ENCODE data around the gene SCD. TPM values are rescaled to one million over a fixed set of nuclear protein-coding genes. Genes with fewer than 3 reads are reported as not detected.

SCD gene
- total RNA-seq, 3 donors from 2014 or later, result 72.8 to 461 (median 112) TPM

DNA sequence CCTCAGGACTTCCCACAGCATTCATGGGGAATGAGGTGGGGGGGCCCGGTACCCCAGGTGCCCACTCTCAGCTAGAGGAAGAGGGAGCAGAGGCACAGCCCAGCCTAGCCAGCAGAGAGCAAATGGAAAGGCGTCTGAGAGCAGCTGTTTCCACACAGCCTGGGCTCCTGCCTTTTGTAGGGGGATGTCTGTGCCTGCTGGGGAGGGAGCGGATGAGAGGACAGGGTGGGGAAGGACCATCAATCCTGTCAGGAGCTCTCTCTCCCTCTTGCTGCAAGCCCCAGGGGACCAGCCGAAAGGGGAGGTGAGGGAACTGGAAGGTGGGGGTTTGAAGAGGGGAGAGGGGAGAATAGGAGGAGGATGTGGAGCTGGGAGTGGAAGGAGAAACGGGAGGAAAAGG is 17.0 kb upstream of the SCD start, which contains the start of gene PKD2L1:
Gene PKD2L1, minus strand, starts transcription at position 150 of the 400 bp plus-strand sequence. Its CDS starts 125 bp downstream, at position 25.
- H3K4me1 ChIP-seq, result no peaks in the 10 kb centered on the region
- no peak for DNase-seq (ENCODE audit: low spot score in 2 of 2)
- H3K27ac ChIP-seq, result no peak within 1 kb of the TSS
- H3K4me3 ChIP-seq, result no peak within 1 kb of the TSS
- no peak for TF ChIP-seq POLR2AphosphoS5 (IDR thresholded peaks at IDR 0.05)
- TF ChIP-seq, protein P1, sequence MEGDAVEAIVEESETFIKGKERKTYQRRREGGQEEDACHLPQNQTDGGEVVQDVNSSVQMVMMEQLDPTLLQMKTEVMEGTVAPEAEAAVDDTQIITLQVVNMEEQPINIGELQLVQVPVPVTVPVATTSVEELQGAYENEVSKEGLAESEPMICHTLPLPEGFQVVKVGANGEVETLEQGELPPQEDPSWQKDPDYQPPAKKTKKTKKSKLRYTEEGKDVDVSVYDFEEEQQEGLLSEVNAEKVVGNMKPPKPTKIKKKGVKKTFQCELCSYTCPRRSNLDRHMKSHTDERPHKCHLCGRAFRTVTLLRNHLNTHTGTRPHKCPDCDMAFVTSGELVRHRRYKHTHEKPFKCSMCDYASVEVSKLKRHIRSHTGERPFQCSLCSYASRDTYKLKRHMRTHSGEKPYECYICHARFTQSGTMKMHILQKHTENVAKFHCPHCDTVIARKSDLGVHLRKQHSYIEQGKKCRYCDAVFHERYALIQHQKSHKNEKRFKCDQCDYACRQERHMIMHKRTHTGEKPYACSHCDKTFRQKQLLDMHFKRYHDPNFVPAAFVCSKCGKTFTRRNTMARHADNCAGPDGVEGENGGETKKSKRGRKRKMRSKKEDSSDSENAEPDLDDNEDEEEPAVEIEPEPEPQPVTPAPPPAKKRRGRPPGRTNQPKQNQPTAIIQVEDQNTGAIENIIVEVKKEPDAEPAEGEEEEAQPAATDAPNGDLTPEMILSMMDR (IDR thresholded peaks at IDR 0.05), result no peak
- no peak for TF ChIP-seq POLR2A (IDR thresholded peaks at IDR 0.05)
- H3K36me3 ChIP-seq, result no peaks in the 10 kb centered on the region
- intact Hi-C loops (cut with DNase I; ENCODE audit: low total_unique reads), result no loop called here
- H3K27me3 ChIP-seq, result peaks cover 0 to 26% of the 10 kb centered on the region in 2 donors
- H3K9me3 ChIP-seq, result no peaks in the 10 kb centered on the region

DNA sequence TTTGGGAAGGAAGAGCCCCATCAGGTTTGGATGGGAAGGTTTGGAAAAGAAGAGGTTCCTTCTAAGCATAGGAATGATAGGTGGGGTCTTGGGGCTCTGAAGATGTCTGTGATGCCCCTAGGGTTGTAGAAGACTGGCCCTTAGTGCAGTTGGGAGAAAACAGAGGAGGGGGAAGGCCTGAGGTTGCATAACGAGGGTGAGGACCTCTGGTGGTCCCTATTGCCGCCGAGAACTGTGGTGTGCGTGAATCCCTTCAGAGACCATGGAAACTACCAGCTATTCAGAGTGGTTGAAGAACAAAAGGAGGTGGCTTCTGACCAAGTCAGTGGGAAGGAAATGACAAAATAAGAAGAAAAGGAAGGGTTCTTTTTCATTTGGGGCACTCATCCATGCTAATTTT is 13.9 kb upstream of the SCD start:
- no peak overlapping the region for H3K4me3 ChIP-seq
- H3K9me3 ChIP-seq, result no peaks in the 10 kb centered on the region
- no peak for DNase-seq (ENCODE audit: low spot score in 2 of 2)
- H3K4me1 ChIP-seq, result no peaks in the 10 kb centered on the region
- no peaks in the 10 kb centered on the region for H3K36me3 ChIP-seq
- TF ChIP-seq POLR2AphosphoS5 (IDR thresholded peaks at IDR 0.05), result no peak
- TF ChIP-seq, protein P1 (IDR thresholded peaks at IDR 0.05), result no peak
- intact Hi-C loops (cut with DNase I; ENCODE audit: low total_unique reads), result no loop called here
- H3K27ac ChIP-seq, result no peak overlapping the region
- peaks cover 0 to 26% of the 10 kb centered on the region in 2 donors for H3K27me3 ChIP-seq

DNA sequence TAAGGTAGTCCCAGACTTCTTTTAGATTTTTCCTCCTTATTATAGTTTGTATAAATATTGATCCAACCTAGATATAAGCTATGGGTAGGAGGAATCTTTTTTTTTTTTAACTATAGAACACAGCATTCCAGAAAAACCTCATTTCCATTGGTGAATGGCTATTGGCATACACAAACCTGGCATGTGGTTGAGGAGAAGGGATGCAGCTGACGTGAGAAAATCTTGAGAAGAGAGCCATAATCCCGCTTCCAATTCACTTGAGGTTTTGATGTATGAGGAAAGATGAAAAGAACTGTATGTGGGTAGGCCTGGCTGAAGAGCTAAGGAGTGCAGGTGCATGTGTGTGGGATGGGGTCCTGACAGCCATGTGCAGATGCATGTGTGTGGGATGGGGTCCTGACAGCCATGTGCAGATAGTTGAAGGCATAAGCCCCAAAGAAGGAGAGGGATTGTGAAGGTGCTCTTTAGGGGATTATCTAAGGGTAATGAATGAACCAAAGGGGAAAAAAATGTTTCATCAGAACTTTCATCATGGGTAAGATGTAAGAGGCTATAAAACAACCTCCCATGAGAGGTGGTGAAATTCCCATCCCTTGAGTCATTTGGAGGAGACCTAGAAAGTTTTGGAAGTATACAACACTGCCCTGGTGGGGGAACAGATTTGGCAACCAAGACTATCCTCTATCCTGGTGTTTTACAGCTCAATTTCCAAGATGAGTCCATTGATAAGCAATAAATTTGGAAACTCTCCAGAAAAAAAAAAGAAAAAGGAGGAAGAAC is 13.2 kb upstream of the SCD start:
- Histone ChIP-seq H3K27ac (no peak overlapping the region), H3K4me3 (no peak overlapping the region), H3K27me3 (peaks cover 0 to 26% of the 10 kb centered on the region in 2 donors), H3K9me3 (no peaks in the 10 kb centered on the region), H3K36me3 (no peaks in the 10 kb centered on the region), H3K4me1 (no peaks in the 10 kb centered on the region)
- TF ChIP-seq POLR2A (IDR thresholded peaks at IDR 0.05) (no peak), POLR2AphosphoS5 (IDR thresholded peaks at IDR 0.05) (no peak)
- TF ChIP-seq, protein P1 (IDR thresholded peaks at IDR 0.05), result no peak
- no peak for DNase-seq (ENCODE audit: low spot score in 2 of 2)
- intact Hi-C loops (cut with DNase I; ENCODE audit: low total_unique reads), result loop anchor here (2.0 kb wide), 1 partner anchor 97 kb away; no protein-coding TSS in a partner anchor

DNA sequence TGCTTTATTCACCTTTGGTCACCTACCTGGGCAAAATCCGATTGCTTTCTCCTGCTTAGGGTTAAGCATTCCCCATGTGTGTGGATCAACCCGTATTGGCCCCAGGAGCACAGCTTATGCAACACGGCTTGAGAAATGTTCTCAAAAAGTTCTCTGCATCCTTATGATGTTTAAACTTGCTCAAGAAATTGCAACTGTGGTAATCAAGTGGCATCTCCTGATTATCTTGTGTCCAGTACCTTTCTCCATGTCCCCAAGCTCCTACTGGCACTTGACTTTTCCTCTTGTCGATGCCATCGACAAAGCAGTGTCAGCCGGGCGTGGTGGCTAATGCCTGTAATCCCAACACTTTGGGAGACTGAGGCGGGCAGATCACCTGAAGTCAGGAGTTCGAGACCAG is 12.3 kb upstream of the SCD start:
- Histone ChIP-seq H3K27me3 (peaks cover 0 to 17% of the 10 kb centered on the region in 2 donors), H3K27ac (no peak overlapping the region), H3K4me1 (no peaks in the 10 kb centered on the region), H3K4me3 (no peak overlapping the region), H3K36me3 (no peaks in the 10 kb centered on the region), H3K9me3 (no peaks in the 10 kb centered on the region)
- TF ChIP-seq POLR2AphosphoS5 (IDR thresholded peaks at IDR 0.05) (no peak), POLR2A (IDR thresholded peaks at IDR 0.05) (no peak)
- TF ChIP-seq, protein P1 (IDR thresholded peaks at IDR 0.05), result no peak
- DNase-seq (ENCODE audit: low spot score in 2 of 2), result no peak
- intact Hi-C loops (cut with DNase I; ENCODE audit: low total_unique reads), result loop anchor here (2.0 kb wide), 1 partner anchor 96 kb away; no protein-coding TSS in a partner anchor

DNA sequence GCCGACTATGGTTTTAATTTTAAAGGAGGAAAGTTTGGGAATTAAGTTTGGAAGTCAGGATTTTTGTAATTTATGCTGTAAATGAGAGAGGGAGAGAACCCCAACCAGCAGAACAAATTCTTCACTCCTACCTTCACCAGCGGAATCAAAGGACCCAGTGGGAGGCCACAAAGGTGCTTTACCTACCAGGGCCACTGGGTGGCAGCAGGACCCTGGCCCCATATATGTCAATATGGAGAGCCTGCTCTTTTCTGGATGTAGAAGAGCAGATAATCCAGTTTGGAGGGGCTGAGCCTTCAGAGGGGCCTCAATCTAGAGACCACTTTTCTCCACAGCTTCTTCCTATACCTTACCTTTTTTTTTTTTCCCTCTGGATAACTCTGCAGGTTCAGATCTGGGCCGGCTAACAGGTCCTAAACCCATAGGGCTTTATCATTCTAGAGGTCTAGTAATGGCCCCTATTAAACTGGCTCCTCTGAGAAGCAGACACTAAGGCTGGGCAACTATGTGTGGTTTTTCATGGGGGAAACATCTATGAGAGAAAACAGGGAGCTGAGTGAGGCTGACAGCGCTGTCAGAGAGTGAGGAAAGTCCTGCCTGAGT is 8.5 kb upstream of the SCD start:
- intact Hi-C loops (cut with DNase I; ENCODE audit: low total_unique reads), result no loop called here
- Histone ChIP-seq H3K27me3 (no peaks in the 10 kb centered on the region), H3K4me1 (no peaks in the 10 kb centered on the region), H3K4me3 (no peak overlapping the region), H3K27ac (no peak overlapping the region), H3K36me3 (no peaks in the 10 kb centered on the region), H3K9me3 (no peaks in the 10 kb centered on the region)
- peak; percentile 69 to 80 for DNase-seq (ENCODE audit: low spot score in 2 of 2)
- no peak for TF ChIP-seq POLR2AphosphoS5 (IDR thresholded peaks at IDR 0.05)
- no peak for TF ChIP-seq POLR2A (IDR thresholded peaks at IDR 0.05)
- TF ChIP-seq, protein P1 (IDR thresholded peaks at IDR 0.05), result peak; percentile 72 to 91 (median 84)
